HepG2 (cell line): ENCODE measurements around the gene SCN9A.

Experiments used
- CTCF ChIP-seq: sonication (generic); formaldehyde crosslinking; IDR thresholded peaks from 2 replicates; pipeline ENCODE4 v1.5.0; 2020; ENCODE audit warnings: mild to moderate bottlenecking, missing genetic modification reagents, moderate library complexity
- E2F1 ChIP-seq: sonication (generic); formaldehyde crosslinking; IDR thresholded peaks from 2 replicates; pipeline ENCODE4 v1.5.0; 2020; ENCODE audit warnings: missing genetic modification reagents
- ELK4 ChIP-seq: sonication (generic); formaldehyde crosslinking; IDR thresholded peaks from 2 replicates; pipeline ENCODE4 v1.9.0; 2021; ENCODE audit warnings: missing genetic modification reagents, borderline replicate concordance
- EP300 ChIP-seq, 3 experiments: sonication (generic) in 1 of 3; formaldehyde crosslinking in 1 of 3; IDR thresholded peaks; 2 replicates each; pipeline versions ENCODE4 v1.5.1 to v1.6.1; 2011 to 2020; ENCODE audit warnings: low read depth in 2 of 3, low read length in 2 of 3, borderline replicate concordance in 1 of 3, improper control_type of control experiment in 1 of 3, mild to moderate bottlenecking in 1 of 3, missing genetic modification reagents in 1 of 3, moderate library complexity in 1 of 3
- HNF1B ChIP-seq: sonication (generic); formaldehyde crosslinking; IDR thresholded peaks from 2 replicates; pipeline ENCODE4 v1.5.1; 2020; ENCODE audit warnings: mild to moderate bottlenecking, moderate library complexity, missing genetic modification reagents
- JUND ChIP-seq: sonication (generic); formaldehyde crosslinking; IDR thresholded peaks from 2 replicates; pipeline ENCODE4 v1.8.0; 2022; ENCODE audit warnings: mild to moderate bottlenecking, missing genetic modification reagents
- MYC ChIP-seq: sonication (generic); formaldehyde crosslinking; IDR thresholded peaks from 2 replicates; pipeline ENCODE4 v1.9.0; 2021; ENCODE audit warnings: missing genetic modification reagents, borderline replicate concordance
- NFE2 ChIP-seq: sonication (generic); formaldehyde crosslinking; IDR thresholded peaks from 2 replicates; pipeline ENCODE4 v1.4.0; 2020; ENCODE audit warnings: missing genetic modification reagents
- NR1H2 ChIP-seq: sonication (generic); formaldehyde crosslinking; IDR thresholded peaks from 2 replicates; pipeline ENCODE4 v1.8.1; 2022; ENCODE audit warnings: low read depth, missing genetic modification reagents, borderline replicate concordance
- PBX3 ChIP-seq: sonication (generic); formaldehyde crosslinking; IDR thresholded peaks from 2 replicates; pipeline ENCODE4 v1.8.1; 2023; ENCODE audit warnings: missing genetic modification reagents, inconsistent platforms, borderline replicate concordance
- PLSCR1 ChIP-seq: sonication (generic); formaldehyde crosslinking; IDR thresholded peaks from 2 replicates; pipeline ENCODE4 v1.5.0; 2020; ENCODE audit warnings: missing genetic modification reagents, mild to moderate bottlenecking, borderline replicate concordance
- POLR2A ChIP-seq, 2 experiments: IDR thresholded peaks; 2 replicates each; pipeline ENCODE4 v1.6.1; 2011; ENCODE audit warnings: low read depth in 2 of 2, low read length in 2 of 2, mild to moderate bottlenecking in 1 of 2, moderate library complexity in 1 of 2; ENCODE audit not compliant: insufficient read depth in 1 of 2
- ZSCAN20 ChIP-seq: sonication (generic); formaldehyde crosslinking; IDR thresholded peaks from 2 replicates; pipeline ENCODE4 v1.4.0; 2020; ENCODE audit warnings: missing genetic modification reagents, mild to moderate bottlenecking, borderline replicate concordance

GRCh38 chr2:166331468-166331867, 44.3 kb downstream of the SCN9A start:
- TF ChIP-seq ELK4 (CRISPR knock-in tag) (no peak), CTCF (no peak), HNF1B (no peak), EP300 (IDR thresholded peaks at IDR 0.05; ENCODE audit: low read depth in 2 of 2, low read length in 2 of 2) (no peak), EP300 (CRISPR knock-in tag; IDR thresholded peaks at IDR 0.05; ENCODE audit: borderline replicate concordance) (no peak), E2F1 (CRISPR knock-in tag) (no peak), PLSCR1 (CRISPR knock-in tag) (no peak), ZSCAN20 (CRISPR knock-in tag) (no peak), POLR2A (IDR thresholded peaks at IDR 0.05; ENCODE audit: insufficient read depth in 1 of 2, low read depth in 2 of 2, low read length in 2 of 2) (no peak), PBX3 (no peak), NFE2 (no peak), NR1H2 (CRISPR knock-in tag) (no peak), JUND (CRISPR knock-in tag) (no peak), MYC (CRISPR knock-in tag) (no peak)
